HUDEP-2 (cell line): Measurements from ENCODE around the gene TRPV3.
"Not testable (repeated sequence)": the region's sequence is repeated elsewhere in the genome, so short reads cannot be mapped to it uniquely, and the experiment has no call there.

Experiments
- DNase-seq, 76 experiments: peaks; one replicate each; lab custom pipeline; 2025; ENCODE audit not compliant: unreplicated experiment in 76 of 76; lab: John Stamatoyannopoulos, UW

Gene TRPV3

GRCh38 chr17:3527896-3528295, 29.7 kb downstream of the TRPV3 start:
- no peak for DNase-seq

DNA sequence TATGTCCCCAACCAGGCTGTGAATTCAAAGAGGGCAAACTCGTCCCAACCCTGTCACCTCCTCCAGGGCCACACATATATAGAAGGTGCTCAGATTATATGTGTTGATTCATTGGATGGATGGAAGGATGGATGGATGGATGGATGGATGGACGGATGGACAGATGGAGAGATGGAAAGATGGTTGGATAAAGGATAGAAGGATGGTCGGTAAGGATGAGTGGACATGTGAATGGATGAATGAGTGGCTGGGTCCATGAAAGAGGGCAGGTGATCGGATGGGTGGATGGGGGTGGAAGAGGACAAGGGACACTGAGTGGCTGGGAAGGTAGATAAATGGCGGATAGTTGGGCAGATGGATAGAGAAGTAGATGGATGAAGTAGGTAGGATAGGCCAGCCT, 30.1 kb downstream of the TRPV3 start:
- DNase-seq, result no peak

- no peak for DNase-seq
Observed at GRCh38 chr17:3526971-3527370, 30.6 kb downstream of the TRPV3 start.

GRCh38 chr17:3526491-3526890, 31.1 kb downstream of the TRPV3 start:
- DNase-seq, result no peak

GRCh38 chr17:3524024-3524423, 33.6 kb downstream of the TRPV3 start:
- DNase-seq, result no peak

DNA sequence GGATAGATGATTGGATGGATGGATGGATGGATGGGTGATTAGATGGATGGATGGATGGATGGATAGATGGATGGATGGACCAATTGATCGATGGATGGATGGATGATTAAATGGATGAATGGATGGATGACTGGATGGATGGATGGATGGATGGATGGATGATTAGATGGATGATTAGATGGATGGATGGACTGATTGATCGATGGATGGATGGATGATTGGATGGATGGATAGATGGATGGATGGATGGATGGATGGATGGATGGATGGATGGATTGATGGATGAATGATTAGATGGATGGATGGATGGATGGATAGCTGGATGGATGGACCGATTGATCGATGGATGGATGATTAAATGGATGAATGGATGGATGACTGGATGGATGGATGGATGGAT, 38.1 kb downstream of the TRPV3 start:
- DNase-seq, result not testable (repeated sequence)

- DNase-seq, result no peak
Observed at GRCh38 chr17:3514873-3515272, 42.7 kb downstream of the TRPV3 start.

DNA sequence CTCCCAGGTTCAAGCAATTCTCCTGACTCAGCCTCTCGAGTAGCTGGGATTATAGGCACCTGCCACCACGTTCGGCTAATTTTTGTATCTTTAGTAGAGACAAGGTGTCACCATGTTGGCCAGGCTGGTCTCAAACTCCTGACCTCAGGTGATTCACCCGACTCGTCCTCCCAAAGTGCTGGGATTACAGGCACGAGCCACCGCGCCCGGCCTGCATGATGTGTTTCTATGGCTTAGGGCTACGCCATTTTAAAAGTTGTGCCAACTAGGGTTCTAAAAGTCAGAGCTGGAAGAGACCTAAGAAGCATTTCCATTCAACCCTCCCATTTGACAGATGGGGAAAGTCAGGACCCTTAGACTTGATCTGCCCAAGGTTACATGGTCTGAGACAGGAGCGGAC, 43.4 kb downstream of the TRPV3 start:
- not testable (repeated sequence) for DNase-seq

- no peak for DNase-seq
Observed at GRCh38 chr17:3513305-3514035, 44.1 kb downstream of the TRPV3 start.

GRCh38 chr17:3512505-3513171, 45.0 kb downstream of the TRPV3 start:
- no peak for DNase-seq

- no peak for DNase-seq
Observed at GRCh38 chr17:3511852-3512504, 45.6 kb downstream of the TRPV3 start.

DNA sequence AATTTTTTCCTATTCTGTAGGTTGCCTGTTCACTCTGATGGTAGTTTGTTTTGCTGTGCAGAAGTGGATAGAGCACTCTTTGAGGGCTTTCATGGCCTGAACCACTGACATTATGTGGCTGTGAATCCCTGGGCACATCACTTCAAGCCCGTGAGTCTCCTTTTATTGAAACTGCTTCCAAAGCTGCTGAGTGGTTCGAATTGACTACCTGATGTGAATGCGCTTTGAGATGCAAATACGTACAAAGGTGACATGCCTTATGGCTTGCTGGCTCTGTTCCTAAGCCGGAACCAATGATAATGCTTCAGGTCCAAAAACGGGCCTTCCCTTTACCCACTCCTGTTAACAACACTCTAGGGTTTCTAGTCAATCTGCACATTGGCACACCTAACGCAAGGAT, 47.5 kb downstream of the TRPV3 start:
- DNase-seq, result no peak

DNA sequence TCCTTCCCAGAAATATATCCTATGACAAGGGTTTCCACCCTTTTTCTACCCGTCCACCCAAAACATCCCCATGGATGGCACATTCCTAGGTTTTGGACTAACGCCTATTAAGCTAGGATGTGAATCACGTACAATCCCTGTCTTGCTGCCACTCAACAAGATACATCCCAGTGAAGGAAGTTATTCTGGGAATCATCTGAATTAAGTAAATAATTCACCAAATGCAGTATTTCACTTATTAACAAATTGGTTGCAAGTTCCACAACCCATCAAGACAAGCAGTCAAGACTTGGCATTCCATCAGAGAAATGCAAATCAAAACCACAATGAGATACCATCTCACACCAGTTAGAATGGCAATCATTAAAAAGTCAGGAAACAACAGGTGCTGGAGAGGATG, 49.7 kb downstream of the TRPV3 start:
- no peak for DNase-seq

DNA sequence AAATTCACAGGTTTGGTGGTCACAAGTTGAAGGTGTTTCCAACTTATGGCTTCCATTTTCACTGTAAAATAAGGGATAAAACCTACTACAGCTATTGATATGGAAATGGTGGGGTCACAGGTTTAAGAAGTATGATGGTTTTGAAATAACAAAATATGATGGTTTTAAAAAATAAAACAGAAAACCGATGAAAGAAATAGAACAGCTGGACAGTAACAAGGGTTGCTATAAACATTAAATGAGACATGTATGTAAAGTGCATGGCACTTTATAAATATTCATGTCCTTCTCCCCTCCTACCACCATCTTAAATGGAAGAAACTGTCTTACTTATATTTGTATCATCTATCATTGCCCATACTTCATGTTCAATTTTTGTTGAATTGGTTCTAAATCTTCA, 50.5 kb downstream of the TRPV3 start:
- no peak for DNase-seq

GRCh38 chr17:3506054-3506453, 51.6 kb downstream of the TRPV3 start:
- DNase-seq, result no peak

DNA sequence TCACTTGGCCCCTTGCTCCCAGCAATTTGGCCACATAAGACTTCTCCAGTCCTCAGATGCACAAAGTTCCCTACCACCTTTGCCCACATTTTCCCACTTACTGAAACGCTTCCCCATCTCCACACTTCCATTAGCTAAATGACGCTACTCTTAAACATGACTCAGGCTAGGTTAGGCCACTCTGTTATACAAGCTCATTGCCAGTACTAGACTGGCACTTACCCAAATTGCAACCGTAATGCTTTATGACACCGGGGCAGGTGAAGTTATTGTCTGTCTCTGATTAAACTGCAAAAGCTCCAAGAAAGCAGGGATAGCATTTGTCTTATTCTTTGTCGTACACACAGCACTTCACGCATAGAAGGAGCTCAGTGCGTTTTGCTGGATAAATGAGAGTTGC, 52.6 kb downstream of the TRPV3 start:
- no peak for DNase-seq

GRCh38 chr17:3503285-3503684, 54.3 kb downstream of the TRPV3 start:
- no peak for DNase-seq

- no peak for DNase-seq
Observed at GRCh38 chr17:3502466-3502865, 55.1 kb downstream of the TRPV3 start.

DNA sequence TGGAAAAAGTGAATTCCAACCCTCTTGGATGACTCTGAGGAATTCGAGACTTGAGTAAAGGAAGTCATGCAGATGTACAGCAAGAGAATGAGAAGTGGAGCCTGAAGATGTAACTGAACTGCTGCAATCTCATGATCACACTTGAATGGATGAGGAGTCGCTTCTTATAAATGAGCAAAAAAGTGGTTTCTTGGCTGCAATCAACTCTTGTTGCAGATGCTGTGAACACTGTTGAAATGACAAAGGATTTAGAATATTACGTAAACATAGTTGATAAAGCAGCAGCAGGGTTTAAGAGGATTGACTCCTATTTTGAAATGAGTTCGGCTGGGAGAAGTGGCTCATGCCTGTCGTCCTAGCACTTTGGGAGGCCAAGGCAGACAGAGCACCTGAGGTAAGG, 56.3 kb downstream of the TRPV3 start:
- DNase-seq, result no peak

DNA sequence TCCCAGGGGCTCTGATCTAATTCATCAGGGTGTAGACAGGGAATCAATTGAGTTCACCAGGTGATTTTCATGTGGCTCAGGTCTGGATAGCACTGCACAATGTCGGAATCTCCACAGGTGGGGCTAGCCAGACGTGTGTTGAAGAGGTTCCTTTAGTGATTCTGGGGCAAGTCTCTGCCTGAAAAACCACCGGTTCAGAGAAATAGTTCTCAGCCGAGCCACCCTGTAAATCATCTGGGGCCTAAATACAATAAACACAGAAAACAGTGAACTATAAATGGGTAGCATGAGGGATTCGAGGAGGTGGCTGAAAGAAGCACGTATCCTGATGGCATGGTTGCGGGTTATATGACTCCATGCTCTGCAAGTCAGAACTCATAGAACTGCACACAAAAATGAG, 60.5 kb downstream of the TRPV3 start:
- DNase-seq, result no peak

DNA sequence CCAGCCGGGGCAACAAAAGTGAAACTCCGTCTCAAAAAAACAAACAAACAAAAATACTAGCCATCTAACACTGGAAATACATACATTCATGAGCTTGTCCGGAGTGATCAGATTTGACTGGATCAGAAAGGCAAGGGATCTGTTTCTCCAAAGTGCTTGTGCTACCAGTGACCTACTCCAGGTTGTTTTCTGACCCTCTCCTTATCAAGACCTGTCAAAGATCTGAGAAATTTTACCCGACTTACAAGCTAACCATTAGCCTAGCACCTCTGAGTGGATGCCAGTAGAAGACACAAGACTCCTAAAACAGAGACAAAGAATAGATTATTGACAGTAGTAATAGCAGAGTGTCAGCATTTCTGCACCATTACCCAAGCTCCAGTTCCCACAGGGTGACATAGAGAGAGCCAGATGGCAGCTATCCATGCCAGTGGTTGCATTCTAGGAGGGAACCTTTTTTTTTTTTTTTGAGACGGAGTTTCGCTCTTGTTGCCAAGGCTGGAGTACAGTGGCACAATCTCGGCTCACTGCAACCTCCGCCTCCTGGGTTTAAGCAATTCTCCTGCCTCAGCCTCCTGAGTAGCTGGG, 72.0 kb downstream of the TRPV3 start:
- DNase-seq, result no peak

DNA sequence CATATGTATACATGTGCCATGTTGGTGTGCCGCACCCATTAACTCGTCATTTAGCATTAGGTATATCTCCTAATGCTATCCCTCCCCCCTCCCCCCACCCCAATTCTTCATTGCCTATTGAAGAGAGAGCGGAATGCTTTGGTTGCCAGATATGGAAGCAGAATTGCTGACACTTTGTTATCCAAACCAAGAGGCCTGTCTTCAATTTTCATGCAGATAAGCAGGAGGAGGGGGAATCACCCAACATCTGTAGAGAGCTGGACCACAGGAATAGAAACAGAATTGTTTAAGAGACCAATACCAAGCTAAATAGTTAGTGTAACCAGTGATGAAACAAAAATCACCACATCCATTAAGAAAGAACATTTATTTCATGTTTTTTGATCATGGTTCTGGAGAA, 74.8 kb downstream of the TRPV3 start:
- no peak for DNase-seq
